Measurements from ENCODE around the gene GGT7.

Gene GGT7

DNA sequence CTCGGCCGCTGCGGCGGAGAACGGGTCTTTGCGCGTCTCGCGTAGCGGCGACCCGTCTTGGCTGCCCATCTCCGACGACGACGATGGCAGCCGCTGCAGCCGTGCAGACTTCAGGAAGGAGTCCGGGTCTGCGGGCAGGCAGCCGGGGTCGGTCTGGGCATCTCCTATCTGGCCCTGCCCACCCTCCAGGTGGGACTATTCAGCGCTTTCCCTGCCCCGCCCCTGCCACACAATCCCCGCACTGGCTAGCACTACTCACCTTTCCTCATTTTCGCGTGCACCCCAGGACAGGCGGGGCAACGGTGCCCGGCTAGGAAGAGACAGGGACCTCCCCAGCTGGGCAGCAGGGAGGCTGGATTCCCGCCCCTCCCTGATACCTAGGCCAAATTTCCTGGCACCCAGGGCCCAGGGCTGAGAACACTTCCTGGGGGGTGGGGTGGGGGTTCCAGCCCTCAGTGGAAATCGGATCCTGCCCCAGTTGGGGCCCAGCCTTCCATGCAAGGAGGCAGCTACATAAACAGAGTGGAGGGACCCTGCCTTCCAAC lies 9.2 kb downstream of the GGT7 start:
- CTCF ChIA-PET = interaction anchor here (0.8 to 1.4 kb wide), 6 partner anchors 8 to 31 kb away, joined by 3 to 4 read pairs (median 3); partner anchors contain the start of gene GGT7
- Histone ChIP-seq H3K4me1 (ENCODE audit: control extremely low read depth in 1 of 4, control insufficient read depth in 4 of 4, insufficient read depth in 4 of 4, low read length in 3 of 4) (peaks cover 0 to 4% (median 2%) of the 10 kb centered on the region in 4 experiments), H3K36me3 (ENCODE audit: control insufficient read depth in 4 of 4, insufficient read depth in 4 of 4, low read length in 3 of 4) (peaks cover 0 to 3% (median 0%) of the 10 kb centered on the region in 4 experiments), H3K4me3 (ENCODE audit: control insufficient read depth in 1 of 7, extremely low read depth in 1 of 7, insufficient read depth in 4 of 7, low read depth in 2 of 7, low read length in 6 of 7) (no peak overlapping the region), H3K9me3 (ENCODE audit: control extremely low read depth in 1 of 5, control insufficient read depth in 4 of 5, insufficient read depth in 2 of 5, low read depth in 1 of 5, low read length in 4 of 5) (no peaks in the 10 kb centered on the region), H3K27me3 (replicated peaks in 2 of 5; ENCODE audit: control insufficient read depth in 4 of 5, insufficient read depth in 5 of 5, low read length in 4 of 5) (no peaks in the 10 kb centered on the region), H3K27ac (ENCODE audit: insufficient read depth in 1 of 2, low read depth in 1 of 2, low read length in 2 of 2, poor library complexity in 1 of 2, severe bottlenecking in 2 of 2) (no peak overlapping the region)
- POLR2A ChIA-PET = no interaction called here
- no peak for DNase-seq
- 97% methylated on average over 25 of the region's 32 CpGs for WGBS (ENCODE audit: insufficient coverage)

DNA sequence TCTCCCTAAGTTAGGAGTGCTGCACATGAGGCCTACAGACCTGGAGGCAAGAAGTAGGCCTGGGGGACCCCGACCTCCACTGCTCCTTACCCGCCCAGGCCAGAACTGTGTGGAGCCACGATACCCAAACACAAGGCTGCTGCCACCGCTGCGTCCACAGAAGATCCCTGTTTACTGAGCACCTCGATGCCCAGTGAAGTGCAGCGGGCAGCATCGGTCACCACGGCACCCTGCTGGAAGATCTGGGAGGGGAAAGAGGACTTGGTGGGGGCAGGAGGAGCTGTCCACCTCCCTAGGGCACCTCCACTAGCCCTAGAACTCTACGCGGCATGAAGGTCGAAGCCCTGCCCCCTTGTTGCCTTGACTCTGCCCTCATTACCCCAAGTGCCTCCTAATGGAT lies 9.9 kb downstream of the GGT7 start:
- peaks cover 0 to 3% (median under 1%) of the 10 kb centered on the region in 4 experiments for H3K36me3 ChIP-seq (ENCODE audit: control insufficient read depth in 4 of 4, insufficient read depth in 4 of 4, low read length in 3 of 4)
- no peak overlapping the region for H3K27ac ChIP-seq (ENCODE audit: insufficient read depth in 1 of 2, low read depth in 1 of 2, low read length in 2 of 2, poor library complexity in 1 of 2, severe bottlenecking in 2 of 2)
- no peaks in the 10 kb centered on the region for H3K9me3 ChIP-seq (ENCODE audit: control extremely low read depth in 1 of 5, control insufficient read depth in 4 of 5, insufficient read depth in 2 of 5, low read depth in 1 of 5, low read length in 4 of 5)
- POLR2A ChIA-PET = no interaction called here
- WGBS (ENCODE audit: insufficient coverage) = 98% methylated on average over 12 of the region's 12 CpGs
- H3K4me3 ChIP-seq (ENCODE audit: control insufficient read depth in 1 of 7, extremely low read depth in 1 of 7, insufficient read depth in 4 of 7, low read depth in 2 of 7, low read length in 6 of 7) = no peak overlapping the region
- DNase-seq = no peak
- H3K4me1 ChIP-seq (ENCODE audit: control extremely low read depth in 1 of 4, control insufficient read depth in 4 of 4, insufficient read depth in 4 of 4, low read length in 3 of 4) = peaks cover 0 to 4% (median 2%) of the 10 kb centered on the region in 4 experiments
- CTCF ChIA-PET = interaction anchor here (0.6 to 1.6 kb wide), 8 partner anchors 9 to 136 kb away, joined by 3 to 4 read pairs (median 3); partner anchors contain the start of gene GGT7
- no peaks in the 10 kb centered on the region for H3K27me3 ChIP-seq (replicated peaks in 2 of 5; ENCODE audit: control insufficient read depth in 4 of 5, insufficient read depth in 5 of 5, low read length in 4 of 5)

DNA sequence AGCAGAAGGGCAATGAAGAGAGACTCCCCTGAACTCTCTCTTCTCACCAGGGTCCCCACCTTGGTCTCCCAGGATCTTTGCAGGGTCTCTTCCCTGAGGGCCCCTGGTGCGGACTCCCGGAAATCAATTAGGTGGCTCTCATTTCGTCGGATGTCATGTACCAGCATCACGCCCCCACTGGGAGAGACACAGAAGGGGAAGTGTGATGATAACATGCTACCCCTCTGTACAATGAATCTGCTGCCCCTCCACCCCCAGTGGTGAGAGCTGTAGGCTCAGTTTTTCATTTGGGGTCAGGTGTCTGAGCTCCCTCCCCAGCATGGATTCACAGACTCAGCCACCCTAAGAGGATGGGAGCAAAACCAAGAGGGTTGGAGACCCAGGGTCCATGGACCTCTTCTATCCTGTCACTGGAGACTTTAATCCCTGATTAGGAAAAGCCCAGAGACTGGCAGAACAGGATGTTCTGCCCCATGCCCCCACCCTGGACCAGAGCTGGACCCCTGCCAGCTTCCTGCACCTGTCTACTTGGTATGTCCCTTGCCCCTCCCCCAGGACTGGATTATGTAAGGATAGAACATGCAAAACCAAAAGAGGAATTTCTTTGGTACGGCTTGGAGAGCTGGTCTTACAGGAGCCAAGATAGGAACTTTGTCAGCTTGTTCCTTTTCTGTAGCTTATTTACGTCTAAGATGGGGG lies 11.1 kb downstream of the GGT7 start:
- Histone ChIP-seq H3K36me3 (ENCODE audit: control insufficient read depth in 4 of 4, insufficient read depth in 4 of 4, low read length in 3 of 4) (peaks cover 0 to 11% (median under 1%) of the 10 kb centered on the region in 4 experiments), H3K27me3 (replicated peaks in 2 of 5; ENCODE audit: control insufficient read depth in 4 of 5, insufficient read depth in 5 of 5, low read length in 4 of 5) (no peaks in the 10 kb centered on the region), H3K9me3 (ENCODE audit: control extremely low read depth in 1 of 5, control insufficient read depth in 4 of 5, insufficient read depth in 2 of 5, low read depth in 1 of 5, low read length in 4 of 5) (no peaks in the 10 kb centered on the region), H3K4me3 (ENCODE audit: control insufficient read depth in 1 of 7, extremely low read depth in 1 of 7, insufficient read depth in 4 of 7, low read depth in 2 of 7, low read length in 6 of 7) (no peak overlapping the region), H3K4me1 (ENCODE audit: control extremely low read depth in 1 of 4, control insufficient read depth in 4 of 4, insufficient read depth in 4 of 4, low read length in 3 of 4) (peaks cover 0 to 4% (median 2%) of the 10 kb centered on the region in 4 experiments), H3K27ac (ENCODE audit: insufficient read depth in 1 of 2, low read depth in 1 of 2, low read length in 2 of 2, poor library complexity in 1 of 2, severe bottlenecking in 2 of 2) (no peak overlapping the region)
- WGBS (ENCODE audit: insufficient coverage) = 70% methylated on average over 2 of the region's 7 CpGs
- ChIA-PET CTCF (interaction anchor here (0.8 to 1.6 kb wide), 5 partner anchors 8 to 102 kb away, joined by 3 to 4 read pairs (median 3); partner anchors contain the start of gene GGT7), POLR2A (no interaction called here)
- DNase-seq = peak in 1 of 3 donors; percentile 9

DNA sequence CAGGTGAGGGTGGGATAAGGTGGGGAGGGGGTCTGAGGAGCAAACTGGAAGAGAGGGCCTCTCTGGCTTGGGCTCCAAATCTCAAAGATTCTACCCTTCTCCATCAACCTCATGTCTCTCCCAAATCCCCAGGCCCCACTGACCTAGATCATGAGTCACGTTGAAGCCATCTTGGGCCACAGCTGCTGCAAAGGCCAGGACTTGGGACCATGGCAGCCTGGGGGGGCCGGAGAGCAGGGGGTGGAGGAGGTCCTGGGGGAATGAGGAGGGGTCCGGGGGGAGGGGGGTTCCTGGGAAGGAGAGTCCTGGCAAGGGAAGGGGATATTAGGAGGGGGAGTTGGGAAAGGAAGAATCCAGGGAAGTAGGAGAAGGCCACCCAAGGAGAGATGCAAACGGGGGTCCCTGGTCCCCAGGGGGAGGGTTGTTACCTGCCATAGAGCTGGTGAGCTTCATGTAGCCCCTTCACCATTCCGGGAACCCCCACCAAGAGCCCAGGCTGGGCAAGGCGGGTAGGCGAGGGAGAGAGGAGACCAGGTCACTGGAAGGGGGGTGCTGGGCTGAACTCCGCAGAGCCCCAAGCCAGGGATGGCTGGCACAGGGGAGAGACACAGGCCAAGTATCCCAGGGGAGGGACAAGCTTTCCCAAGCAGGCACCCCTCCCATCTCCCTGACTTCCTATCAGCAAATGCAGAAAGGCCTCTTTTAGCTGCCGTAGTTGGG lies 12.7 kb downstream of the GGT7 start:
- H3K36me3 ChIP-seq (ENCODE audit: control insufficient read depth in 4 of 4, insufficient read depth in 4 of 4, low read length in 3 of 4) = peaks cover 0 to 12% (median under 1%) of the 10 kb centered on the region in 4 experiments
- peaks cover 0 to 4% (median 2%) of the 10 kb centered on the region in 4 experiments for H3K4me1 ChIP-seq (ENCODE audit: control extremely low read depth in 1 of 4, control insufficient read depth in 4 of 4, insufficient read depth in 4 of 4, low read length in 3 of 4)
- no peak overlapping the region for H3K4me3 ChIP-seq (ENCODE audit: control insufficient read depth in 1 of 7, extremely low read depth in 1 of 7, insufficient read depth in 4 of 7, low read depth in 2 of 7, low read length in 6 of 7)
- POLR2A ChIA-PET = no interaction called here
- CTCF ChIA-PET = no interaction called here
- DNase-seq = no peak
- 100% methylated on average over 5 of the region's 9 CpGs for WGBS (ENCODE audit: insufficient coverage)
- H3K27me3 ChIP-seq (replicated peaks in 2 of 5; ENCODE audit: control insufficient read depth in 4 of 5, insufficient read depth in 5 of 5, low read length in 4 of 5) = no peaks in the 10 kb centered on the region
- H3K27ac ChIP-seq (ENCODE audit: insufficient read depth in 1 of 2, low read depth in 1 of 2, low read length in 2 of 2, poor library complexity in 1 of 2, severe bottlenecking in 2 of 2) = no peak overlapping the region
- no peaks in the 10 kb centered on the region for H3K9me3 ChIP-seq (ENCODE audit: control extremely low read depth in 1 of 5, control insufficient read depth in 4 of 5, insufficient read depth in 2 of 5, low read depth in 1 of 5, low read length in 4 of 5)

DNA sequence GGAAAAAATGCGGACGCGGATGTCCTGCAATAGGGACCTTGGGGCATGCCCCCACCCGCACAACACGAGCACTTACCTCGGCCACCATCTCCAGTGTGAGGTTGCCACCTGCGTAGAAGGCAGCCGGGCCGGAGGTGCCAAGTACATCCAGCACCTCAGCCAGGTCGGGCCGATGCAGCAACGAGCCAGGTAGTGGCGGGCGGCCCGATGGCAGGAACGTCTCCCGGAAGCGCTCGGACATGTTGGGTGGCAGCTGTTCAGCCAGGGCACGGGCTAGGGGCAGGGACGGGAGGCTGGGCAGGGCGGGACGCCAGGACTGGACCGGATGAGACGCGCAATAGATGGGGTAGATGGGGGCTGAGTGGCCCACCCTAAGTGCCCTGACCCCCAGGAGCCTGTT lies 13.3 kb downstream of the GGT7 start:
- Histone ChIP-seq H3K4me1 (ENCODE audit: control extremely low read depth in 1 of 4, control insufficient read depth in 4 of 4, insufficient read depth in 4 of 4, low read length in 3 of 4) (peaks cover 0 to 4% (median 2%) of the 10 kb centered on the region in 4 experiments), H3K9me3 (ENCODE audit: control extremely low read depth in 1 of 5, control insufficient read depth in 4 of 5, insufficient read depth in 2 of 5, low read depth in 1 of 5, low read length in 4 of 5) (no peaks in the 10 kb centered on the region), H3K27ac (ENCODE audit: insufficient read depth in 1 of 2, low read depth in 1 of 2, low read length in 2 of 2, poor library complexity in 1 of 2, severe bottlenecking in 2 of 2) (no peak overlapping the region), H3K4me3 (ENCODE audit: control insufficient read depth in 1 of 7, extremely low read depth in 1 of 7, insufficient read depth in 4 of 7, low read depth in 2 of 7, low read length in 6 of 7) (no peak overlapping the region), H3K27me3 (replicated peaks in 2 of 5; ENCODE audit: control insufficient read depth in 4 of 5, insufficient read depth in 5 of 5, low read length in 4 of 5) (no peaks in the 10 kb centered on the region), H3K36me3 (ENCODE audit: control insufficient read depth in 4 of 4, insufficient read depth in 4 of 4, low read length in 3 of 4) (peaks cover 0 to 12% (median 2%) of the 10 kb centered on the region in 4 experiments)
- CTCF ChIA-PET = no interaction called here
- POLR2A ChIA-PET = no interaction called here
- WGBS (ENCODE audit: insufficient coverage) = 96% methylated on average over 24 of the region's 26 CpGs
- DNase-seq = no peak

DNA sequence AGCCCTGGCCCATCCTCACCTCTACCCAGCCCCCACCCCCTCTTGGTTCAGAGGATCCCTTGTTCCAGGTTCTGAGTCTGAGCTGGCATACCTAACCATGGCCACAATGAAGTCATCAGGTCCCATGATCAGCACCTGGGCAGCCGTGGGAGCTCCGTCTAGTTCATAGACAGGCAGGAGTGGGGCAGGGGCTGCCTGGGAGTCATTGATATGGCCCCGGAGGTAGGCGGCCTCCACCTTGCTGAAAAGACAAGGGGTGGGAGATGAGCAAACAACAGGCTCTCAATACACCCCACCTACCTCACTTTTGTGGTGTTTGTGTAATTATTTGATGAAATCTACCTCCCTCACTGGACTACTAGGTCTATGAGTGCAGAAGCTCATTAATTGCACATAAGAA lies 20.4 kb downstream of the GGT7 start:
- ChIA-PET POLR2A (no interaction called here), CTCF (interaction anchor here (0.9 to 1.0 kb wide), 2 partner anchors 17 to 20 kb away, joined by 3 to 4 read pairs; partner anchors contain the start of gene GGT7)
- no peak for DNase-seq
- no peaks in the 10 kb centered on the region for H3K27me3 ChIP-seq (replicated peaks in 2 of 5; ENCODE audit: control insufficient read depth in 4 of 5, insufficient read depth in 5 of 5, low read length in 4 of 5)
- WGBS (ENCODE audit: insufficient coverage) = 100% methylated on average over 2 of the region's 4 CpGs
- H3K4me3 ChIP-seq (ENCODE audit: control insufficient read depth in 1 of 7, extremely low read depth in 1 of 7, insufficient read depth in 4 of 7, low read depth in 2 of 7, low read length in 6 of 7) = no peak overlapping the region
- H3K27ac ChIP-seq (ENCODE audit: insufficient read depth in 1 of 2, low read depth in 1 of 2, low read length in 2 of 2, poor library complexity in 1 of 2, severe bottlenecking in 2 of 2) = no peak overlapping the region
- no peaks in the 10 kb centered on the region for H3K9me3 ChIP-seq (ENCODE audit: control extremely low read depth in 1 of 5, control insufficient read depth in 4 of 5, insufficient read depth in 2 of 5, low read depth in 1 of 5, low read length in 4 of 5)
- H3K36me3 ChIP-seq (ENCODE audit: control insufficient read depth in 4 of 4, insufficient read depth in 4 of 4, low read length in 3 of 4) = peaks cover 0 to 22% (median 2%) of the 10 kb centered on the region in 4 experiments
- H3K4me1 ChIP-seq (ENCODE audit: control extremely low read depth in 1 of 4, control insufficient read depth in 4 of 4, insufficient read depth in 4 of 4, low read length in 3 of 4) = no peaks in the 10 kb centered on the region

DNA sequence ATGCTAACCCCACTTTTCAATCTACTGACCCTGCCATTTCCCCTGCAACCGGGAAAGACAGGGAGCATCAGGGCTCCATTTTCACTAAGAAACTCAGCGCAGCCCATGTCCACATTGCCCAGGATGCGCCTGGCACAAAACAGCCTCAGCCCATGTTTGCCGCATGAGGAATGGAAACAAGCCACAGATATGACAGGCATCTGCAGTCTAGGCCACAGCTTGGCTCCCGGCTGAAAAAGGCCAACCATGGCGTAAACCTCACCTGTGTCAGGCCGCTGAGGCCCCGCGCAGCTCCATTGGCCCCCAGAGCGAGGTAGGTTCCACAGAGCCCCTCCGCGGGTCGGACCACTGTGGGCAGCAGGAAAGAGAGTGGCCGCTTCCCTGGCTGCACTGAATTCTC lies 21.7 kb downstream of the GGT7 start:
- POLR2A ChIA-PET = no interaction called here
- CTCF ChIA-PET = no interaction called here
- Histone ChIP-seq H3K4me1 (ENCODE audit: control extremely low read depth in 1 of 4, control insufficient read depth in 4 of 4, insufficient read depth in 4 of 4, low read length in 3 of 4) (no peaks in the 10 kb centered on the region), H3K36me3 (ENCODE audit: control insufficient read depth in 4 of 4, insufficient read depth in 4 of 4, low read length in 3 of 4) (peaks cover 0 to 14% (median 2%) of the 10 kb centered on the region in 4 experiments), H3K9me3 (ENCODE audit: control extremely low read depth in 1 of 5, control insufficient read depth in 4 of 5, insufficient read depth in 2 of 5, low read depth in 1 of 5, low read length in 4 of 5) (no peaks in the 10 kb centered on the region), H3K4me3 (ENCODE audit: control insufficient read depth in 1 of 7, extremely low read depth in 1 of 7, insufficient read depth in 4 of 7, low read depth in 2 of 7, low read length in 6 of 7) (no peak overlapping the region), H3K27ac (ENCODE audit: insufficient read depth in 1 of 2, low read depth in 1 of 2, low read length in 2 of 2, poor library complexity in 1 of 2, severe bottlenecking in 2 of 2) (no peak overlapping the region), H3K27me3 (replicated peaks in 2 of 5; ENCODE audit: control insufficient read depth in 4 of 5, insufficient read depth in 5 of 5, low read length in 4 of 5) (no peaks in the 10 kb centered on the region)
- no peak for DNase-seq
- WGBS (ENCODE audit: insufficient coverage) = 98% methylated on average over 13 of the region's 14 CpGs
